Pancreas (tissue), 10 donors: Measurements from ENCODE around the gene HLCS. TPM values are rescaled to one million over a fixed set of nuclear protein-coding genes. Genes with fewer than 3 reads are reported as not detected.
A peak's percentile ranks its signal among the peaks of the same experiment; 100 is the strongest.

Experiments used
- ATAC-seq, 4 donors: fragments of 200-7000 bp; cut with Tn5 transposase; one replicate each; pipeline versions ENCODE4 v1.8.0 to v1.9.1; 2020; ENCODE audit warnings: mild to moderate bottlenecking in 4 of 4, moderate library complexity in 4 of 4
- DNase-seq, 6 donors: peaks; one replicate each; pipeline ENCODE4 v3.0.0-alpha.2; 2020
- FAIRE-seq: peaks from 2 replicates; lab custom pipeline; 2012; peaks lifted over from hg19 to GRCh38; lab: Jason Lieb, UNC
- H3K27ac ChIP-seq, 4 donors: fragments of 200-600 bp; sonication (generic); 1 replicate in 3 of 4; 2 replicates in 1 of 4; pipeline versions ENCODE4 v1.5.0 to v1.8.0; 2020
- H3K27me3 ChIP-seq, 4 donors: fragments of 200-600 bp; one replicate each; pipeline ENCODE4 v1.8.0; 2021
- H3K36me3 ChIP-seq, 3 donors: fragments of 200-600 bp; sonication (generic) in 1 of 3; one replicate each; pipeline versions ENCODE4 v1.5.0 to v1.8.0; 2020 to 2021
- H3K4me1 ChIP-seq, 3 donors: fragments of 200-600 bp; one replicate each; pipeline ENCODE4 v1.8.0; 2021
- H3K4me3 ChIP-seq, 4 donors: fragments of 200-600 bp; sonication (generic) in 2 of 4; one replicate each; pipeline versions ENCODE4 v1.5.0 to v1.8.0; 2020 to 2021
- H3K9me3 ChIP-seq, 4 donors: fragments of 200-600 bp; one replicate each; pipeline ENCODE4 v1.8.0; 2021
- WGBS, 2 donors: extraction: QIAGEN DNeasy Blood & Tissue Kit; methylation state at CpG; one replicate each; pipeline ENCODE4 v1.1.7; 2013; 5-methylcytosine and 5-hydroxymethylcytosine counted together
- intact Hi-C, 3 donors: fragments of 100-400 bp; cut with DNase I; formaldehyde crosslinking; loops; one replicate each; pipeline versions ENCODE4 v1.11.1 to v1.14.2; 2022
- polyA plus RNA-seq, 2 donors: library from polyadenylated mRNA; stranded (reverse); fragments of 200-250 nt; gene quantifications; one replicate each; pipeline ENCODE4 v1.2.3, GENCODE V29; 2013
- total RNA-seq, 6 donors: library from RNA; stranded (reverse); fragmentation: NEBNext Ultra II Directional in 4 of 6; extraction: Animal tissue kit (Norgen Biotek cat#: 25700) in 4 of 6; gene quantifications; one replicate each; pipeline versions ENCODE4 v1.2.1 to v1.2.4, GENCODE V29; 2021 to 2023
- TF ChIP-seq, protein P1 (sequence below), 4 donors: fragments of 200-600 bp; sonication (generic) in 3 of 4; IDR thresholded peaks; one replicate each; pipeline versions ENCODE4 v1.5.0 to v1.8.0; 2021; ENCODE audit warnings: antibody characterized with exemption in 4 of 4
- donor health status: healthy with polysubstance abuse.
- donor health status: DM: no; HTN: no; CAD: no; lungs with moderate emphysema.
- donor health status: DM: no; HTN: no; CAD: no.
- donor health status: control.
- donor health status: control.
- donor health status: Bipolar disorder and iron deficiency.
- donor health status: DM: yes; HTN: yes; CAD: no.
- donor health status: DM: no; HTN: no; CAD: no.
- donor health status: DM: no; HTN: no; CAD: no.
- donor health status: DM: yes; HTN: yes; CAD: no.

HLCS gene
- total and polyA plus RNA-seq, 8 donors = 5.5 to 14.0 (median 11.9) TPM

DNA sequence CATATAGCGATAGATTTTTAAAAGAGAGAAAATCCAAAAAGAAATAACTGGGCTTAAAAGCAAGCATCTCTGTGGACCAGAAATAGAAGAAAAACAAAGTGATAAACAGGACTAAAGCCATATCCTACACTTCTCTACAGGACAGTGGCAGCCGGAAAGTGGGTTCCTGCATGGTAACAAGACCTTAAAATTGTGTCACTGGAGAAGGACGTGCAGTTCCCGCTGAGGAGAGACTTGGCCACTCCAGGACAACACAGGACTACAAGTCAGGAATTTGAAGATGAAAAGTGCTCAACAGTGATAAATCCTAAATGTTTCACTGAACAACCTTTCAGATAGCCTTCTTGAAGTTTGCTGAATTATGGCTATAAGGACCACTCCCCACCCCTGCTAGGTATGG lies 1.9 kb upstream of the HLCS start:
- FAIRE-seq (no peak), DNase-seq (no peak), ATAC-seq (no peak)
- Histone ChIP-seq H3K27me3 (no peaks in the 10 kb centered on the region), H3K9me3 (no peaks in the 10 kb centered on the region), H3K36me3 (no peaks in the 10 kb centered on the region), H3K4me1 (no peaks in the 10 kb centered on the region), H3K27ac (no peak overlapping the region), H3K4me3 (no peak overlapping the region)
- 94 to 97% methylated on average over 4 of the region's 4 CpGs for WGBS, 2 donors
- TF ChIP-seq, protein P1, sequence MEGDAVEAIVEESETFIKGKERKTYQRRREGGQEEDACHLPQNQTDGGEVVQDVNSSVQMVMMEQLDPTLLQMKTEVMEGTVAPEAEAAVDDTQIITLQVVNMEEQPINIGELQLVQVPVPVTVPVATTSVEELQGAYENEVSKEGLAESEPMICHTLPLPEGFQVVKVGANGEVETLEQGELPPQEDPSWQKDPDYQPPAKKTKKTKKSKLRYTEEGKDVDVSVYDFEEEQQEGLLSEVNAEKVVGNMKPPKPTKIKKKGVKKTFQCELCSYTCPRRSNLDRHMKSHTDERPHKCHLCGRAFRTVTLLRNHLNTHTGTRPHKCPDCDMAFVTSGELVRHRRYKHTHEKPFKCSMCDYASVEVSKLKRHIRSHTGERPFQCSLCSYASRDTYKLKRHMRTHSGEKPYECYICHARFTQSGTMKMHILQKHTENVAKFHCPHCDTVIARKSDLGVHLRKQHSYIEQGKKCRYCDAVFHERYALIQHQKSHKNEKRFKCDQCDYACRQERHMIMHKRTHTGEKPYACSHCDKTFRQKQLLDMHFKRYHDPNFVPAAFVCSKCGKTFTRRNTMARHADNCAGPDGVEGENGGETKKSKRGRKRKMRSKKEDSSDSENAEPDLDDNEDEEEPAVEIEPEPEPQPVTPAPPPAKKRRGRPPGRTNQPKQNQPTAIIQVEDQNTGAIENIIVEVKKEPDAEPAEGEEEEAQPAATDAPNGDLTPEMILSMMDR (IDR thresholded peaks at IDR 0.05) = no peak
- intact Hi-C loops = no loop called here

DNA sequence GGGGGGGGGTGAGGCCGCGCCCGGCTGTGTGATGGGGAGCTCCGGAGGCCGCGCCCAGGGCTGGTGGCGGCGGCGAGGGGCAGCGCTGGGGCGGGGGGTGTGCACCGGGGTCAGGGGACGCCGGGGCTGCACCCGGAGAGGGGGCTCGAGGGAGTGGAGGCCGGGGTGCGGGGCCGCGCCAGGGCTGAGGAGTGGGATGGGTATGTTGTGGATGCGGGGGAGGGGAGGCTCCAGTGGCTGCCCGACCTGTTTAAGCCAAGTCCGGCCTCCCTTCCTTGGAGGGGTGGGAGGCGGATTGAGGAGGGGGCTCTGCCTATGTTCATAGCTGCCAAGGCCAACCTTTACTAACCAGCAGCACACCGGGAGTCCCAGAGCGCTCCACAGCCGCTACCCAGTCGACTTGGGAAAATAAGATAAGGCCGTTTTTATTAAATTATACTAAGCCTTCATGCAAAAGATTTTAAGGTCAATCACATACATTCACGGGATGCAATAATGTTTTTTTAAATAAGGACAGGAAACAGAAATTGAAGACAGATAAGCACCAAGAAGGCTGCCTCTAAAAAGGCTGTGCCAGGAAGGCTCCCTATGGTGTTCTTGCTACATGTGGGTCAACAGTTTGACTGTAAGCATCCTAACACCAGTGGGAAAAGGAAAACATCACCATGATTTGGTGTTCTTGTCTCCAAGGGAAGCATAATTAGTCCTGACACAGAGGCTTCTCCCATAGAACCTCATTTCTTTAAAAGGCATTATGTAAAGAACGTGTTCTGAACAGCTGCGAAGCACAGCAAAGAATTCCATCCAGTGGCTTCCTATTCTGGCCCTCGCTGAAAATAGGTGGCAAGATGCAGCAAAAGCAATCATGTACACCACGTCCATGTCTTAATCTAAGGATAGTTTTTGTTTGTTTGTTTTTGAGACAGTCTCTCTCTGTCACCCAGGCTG lies 626 bp upstream of the HLCS start:
- Histone ChIP-seq H3K27me3 (no peaks in the 10 kb centered on the region), H3K9me3 (no peaks in the 10 kb centered on the region), H3K36me3 (no peaks in the 10 kb centered on the region), H3K4me3 (peak overlapping the region; percentile 33 to 81 (median 63)), H3K4me1 (no peaks in the 10 kb centered on the region), H3K27ac (peak overlapping the region; percentile 35 to 84 (median 74))
- no peak for DNase-seq
- intact Hi-C loops = no loop called here
- TF ChIP-seq, protein P1 (IDR thresholded peaks at IDR 0.05) = no peak
- WGBS, 2 donors = 11 to 17% methylated on average over 22 to 32 of the region's 34 CpGs
- ATAC-seq = peak; percentile 23 to 43 (median 34)
- no peak for FAIRE-seq

DNA sequence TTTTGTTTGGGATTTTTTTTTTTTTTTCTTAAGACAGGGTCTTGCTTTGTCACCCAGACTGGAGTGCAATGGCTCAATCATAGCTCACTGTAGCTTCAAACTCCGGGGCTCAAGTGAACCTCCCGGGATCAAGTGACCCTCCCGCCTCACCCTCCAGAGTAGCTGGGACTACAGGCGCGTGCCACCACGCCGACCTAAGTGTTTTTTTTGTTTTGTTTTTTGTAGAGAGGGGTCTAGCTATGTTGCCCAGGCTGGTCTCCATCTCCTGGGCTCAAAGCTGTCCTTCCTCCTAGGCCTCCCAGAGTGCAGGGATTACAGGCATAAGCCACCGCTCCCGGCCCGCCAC lies 776 bp downstream of the HLCS start:
- Histone ChIP-seq H3K4me3 (peak overlapping the region; percentile 58 to 90 (median 80)), H3K27me3 (no peaks in the 10 kb centered on the region), H3K36me3 (no peaks in the 10 kb centered on the region), H3K9me3 (no peaks in the 10 kb centered on the region), H3K27ac (peak overlapping the region; percentile 80 to 84 (median 82)), H3K4me1 (no peaks in the 10 kb centered on the region)
- peak in 3 of 4 donors; percentile 38 to 51 (median 50) for ATAC-seq
- TF ChIP-seq, protein P1 (IDR thresholded peaks at IDR 0.05) = no peak
- 13 to 18% methylated on average over 10 of the region's 10 CpGs for WGBS, 2 donors
- FAIRE-seq = no peak
- intact Hi-C loops = no loop called here
- no peak for DNase-seq

DNA sequence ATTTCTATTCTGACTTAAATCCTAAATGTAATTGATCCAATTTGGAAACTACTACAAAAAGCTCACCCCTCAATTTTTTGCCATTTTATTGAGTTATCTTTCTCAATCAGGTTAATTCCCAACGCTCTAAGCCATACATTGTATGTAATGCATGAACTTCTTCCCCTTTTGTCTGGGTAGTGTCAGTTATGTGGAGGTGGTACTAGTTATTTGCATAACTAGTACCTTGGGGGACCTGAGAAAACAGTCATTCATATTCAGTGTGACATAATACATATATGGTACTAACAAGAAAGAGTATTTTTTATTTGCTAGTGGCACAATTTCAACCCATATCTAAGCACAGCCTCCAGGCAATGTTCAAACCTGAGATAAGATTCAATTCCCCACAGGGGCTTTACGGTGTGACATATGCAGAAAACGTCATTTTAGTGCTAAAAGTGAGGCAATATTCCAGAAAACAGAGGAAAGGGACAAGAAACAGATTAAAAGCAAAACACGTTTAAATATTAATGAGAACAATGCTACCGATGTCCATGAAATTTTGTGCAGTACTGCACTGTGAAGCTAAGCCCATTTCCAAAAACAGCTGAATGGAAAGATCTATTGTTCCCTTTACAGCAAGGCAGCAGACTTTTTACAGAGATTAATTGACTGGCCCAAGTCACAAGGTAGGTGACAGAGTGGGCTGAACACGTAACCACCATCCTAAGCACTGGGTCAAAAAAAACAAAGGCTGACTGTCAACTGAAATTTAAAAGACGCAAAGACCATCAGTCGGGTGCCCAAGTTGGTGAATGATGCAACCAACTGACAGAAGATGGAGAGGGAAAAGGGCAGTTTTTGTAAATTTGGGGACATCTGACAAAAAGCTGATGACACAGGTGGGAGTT lies 1.4 kb downstream of the HLCS start:
- H3K27me3 ChIP-seq = no peaks in the 10 kb centered on the region
- ATAC-seq = no peak
- TF ChIP-seq, protein P1 (IDR thresholded peaks at IDR 0.05) = no peak
- no peaks in the 10 kb centered on the region for H3K9me3 ChIP-seq
- H3K4me1 ChIP-seq = no peaks in the 10 kb centered on the region
- peak overlapping the region in 3 of 4 donors; percentile 79 to 90 (median 81) for H3K4me3 ChIP-seq
- H3K36me3 ChIP-seq = no peaks in the 10 kb centered on the region
- DNase-seq = no peak
- WGBS, 2 donors = 51 to 52% methylated on average over 8 of the region's 8 CpGs
- no peak for FAIRE-seq
- H3K27ac ChIP-seq = peak overlapping the region in 1 of 4 donors; percentile 84
- intact Hi-C loops = no loop called here
